HG02938 (cell line): ENCODE data around the gene TLR7.
A peak's percentile ranks its signal among the peaks of the same experiment; 100 is the strongest.

Experiments used
- ATAC-seq: cut with Tn5 transposase; IDR thresholded peaks from one replicate; pipeline ENCODE4 v1.9.1; 2021; ENCODE audit warnings: mild to moderate bottlenecking, moderate library complexity; ENCODE audit not compliant: unreplicated experiment

Gene TLR7

GRCh38 chrX:12890467-12890866, 23.6 kb downstream of the TLR7 start:
- peak; percentile 69 for ATAC-seq

DNA sequence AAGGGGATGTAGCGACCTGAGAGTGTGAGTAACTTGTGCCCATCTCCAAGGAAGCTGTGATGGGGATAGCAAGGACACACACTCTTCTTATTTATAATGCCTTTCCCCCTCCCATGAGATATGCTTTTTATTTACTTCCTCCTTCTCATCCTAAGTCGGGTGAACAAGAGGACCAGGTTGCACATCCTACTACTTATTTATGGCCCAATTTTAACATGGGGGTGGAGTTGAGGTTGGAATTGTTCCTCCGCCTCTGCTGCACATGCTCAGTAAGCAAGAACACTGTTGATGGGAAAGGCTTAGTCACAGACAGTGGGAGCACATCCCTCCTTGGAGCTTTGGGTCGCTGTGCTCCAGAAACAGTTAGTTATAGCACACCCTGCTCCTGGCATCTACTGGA, 24.3 kb downstream of the TLR7 start:
- ATAC-seq, result no peak

DNA sequence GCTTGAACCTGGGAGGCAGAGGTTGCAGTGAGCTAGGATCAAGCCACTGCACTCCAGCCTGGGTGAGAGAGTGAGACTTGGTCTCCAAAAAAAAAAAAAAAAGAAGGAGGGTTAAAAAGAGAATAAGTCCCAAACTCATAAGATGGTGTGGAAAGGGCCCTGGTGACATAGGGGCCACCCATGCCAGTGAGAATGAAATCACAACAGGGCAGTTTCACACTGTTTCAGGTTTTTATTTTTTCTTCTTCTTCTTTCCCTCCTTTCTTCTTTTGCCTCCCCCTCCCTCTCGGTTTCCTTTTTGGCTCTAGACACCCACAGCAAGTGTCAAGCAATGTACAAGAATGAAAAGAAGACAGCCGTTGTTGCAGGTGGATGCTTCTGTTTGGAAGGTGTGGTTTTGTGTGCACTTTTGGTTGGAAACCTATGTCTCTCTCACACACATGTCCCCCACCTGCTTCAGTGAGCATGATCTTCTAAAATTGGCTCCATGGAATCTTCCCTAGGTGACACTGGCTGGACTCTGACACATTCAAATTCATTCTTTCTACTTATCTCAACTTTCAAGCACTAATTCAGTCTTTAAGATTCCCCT, 25.1 kb downstream of the TLR7 start:
- peak; percentile 59 for ATAC-seq

DNA sequence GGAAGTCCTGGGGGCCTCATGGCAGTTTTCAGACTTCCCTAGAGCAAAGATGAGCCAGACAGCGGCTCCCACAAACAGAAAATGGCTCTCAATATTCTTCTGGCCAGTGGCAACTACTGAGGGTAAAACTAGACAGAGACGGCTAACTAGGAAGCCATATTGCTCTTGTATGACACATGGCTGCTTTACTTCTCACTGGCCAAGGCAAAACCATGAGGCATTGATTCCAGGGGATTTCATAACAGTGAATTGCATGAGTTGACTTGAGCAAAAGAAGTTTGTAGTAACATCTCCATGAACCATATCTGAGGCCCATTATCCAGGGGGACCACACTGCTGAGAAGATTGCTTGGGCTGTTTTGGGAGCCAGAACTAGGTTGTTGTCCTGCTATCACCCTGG, 25.8 kb downstream of the TLR7 start:
- ATAC-seq, result no peak

- no peak for ATAC-seq
Measured at GRCh38 chrX:12894074-12895030, 27.5 kb downstream of the TLR7 start.

DNA sequence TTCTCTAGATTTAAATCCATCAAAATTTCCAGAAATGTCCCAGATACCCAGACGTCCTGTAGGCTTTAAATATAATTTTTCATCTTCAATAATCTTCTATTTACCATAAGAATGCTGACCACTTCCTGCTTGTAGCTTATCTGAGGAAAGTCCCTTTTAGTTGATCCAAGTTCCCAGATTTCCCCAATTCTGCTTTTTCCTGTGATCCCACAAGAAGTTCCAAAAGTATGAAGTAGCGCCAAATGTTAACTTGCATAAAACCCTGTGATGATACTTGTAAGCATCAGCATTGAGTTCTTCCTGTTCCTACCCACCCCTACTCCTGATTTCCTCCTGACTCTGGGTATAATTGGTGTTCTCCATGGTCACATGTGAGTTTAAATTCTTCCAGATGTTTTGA, 29.0 kb downstream of the TLR7 start:
- ATAC-seq, result no peak

DNA sequence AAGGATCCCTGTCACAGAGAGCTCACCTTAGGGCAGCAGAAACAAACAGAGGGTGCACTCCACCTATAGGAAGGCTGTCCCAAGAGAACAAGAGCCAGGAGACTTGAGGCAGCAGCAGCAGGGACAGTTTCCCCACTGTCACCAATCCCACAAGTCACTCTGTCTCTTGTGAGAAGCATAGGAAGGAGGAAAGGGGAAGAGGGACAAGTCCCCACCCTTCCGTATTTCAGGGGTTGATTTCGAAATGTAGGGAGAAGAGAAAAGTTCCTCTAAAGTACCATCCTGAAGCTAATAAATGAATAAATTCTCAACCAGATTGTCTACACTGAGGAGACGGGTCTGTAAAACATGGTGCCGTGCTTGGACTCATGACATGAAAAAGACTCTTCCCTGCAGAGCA, 30.1 kb downstream of the TLR7 start:
- no peak for ATAC-seq

DNA sequence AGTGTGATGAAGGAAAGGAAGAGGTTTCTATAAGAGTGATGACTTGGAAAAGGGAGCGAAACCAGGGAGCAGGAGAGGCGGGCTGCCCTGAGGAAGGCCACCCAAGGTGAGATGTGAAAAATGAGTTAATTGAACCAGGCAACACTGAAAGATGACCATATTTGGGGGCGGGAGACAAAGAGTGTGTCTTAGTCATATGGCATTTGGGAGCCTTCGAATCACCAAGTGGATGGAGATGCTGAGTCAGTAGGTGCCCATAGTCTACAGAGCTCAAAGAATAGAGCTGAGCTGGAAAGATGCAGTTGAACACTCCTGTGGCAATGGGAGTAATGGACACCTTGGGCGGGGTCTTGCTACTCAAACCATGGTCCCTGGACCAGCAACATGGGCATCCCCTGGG, 31.2 kb downstream of the TLR7 start:
- no peak for ATAC-seq

- ATAC-seq, result no peak
Measured at GRCh38 chrX:12899506-12899905, 32.6 kb downstream of the TLR7 start.

DNA sequence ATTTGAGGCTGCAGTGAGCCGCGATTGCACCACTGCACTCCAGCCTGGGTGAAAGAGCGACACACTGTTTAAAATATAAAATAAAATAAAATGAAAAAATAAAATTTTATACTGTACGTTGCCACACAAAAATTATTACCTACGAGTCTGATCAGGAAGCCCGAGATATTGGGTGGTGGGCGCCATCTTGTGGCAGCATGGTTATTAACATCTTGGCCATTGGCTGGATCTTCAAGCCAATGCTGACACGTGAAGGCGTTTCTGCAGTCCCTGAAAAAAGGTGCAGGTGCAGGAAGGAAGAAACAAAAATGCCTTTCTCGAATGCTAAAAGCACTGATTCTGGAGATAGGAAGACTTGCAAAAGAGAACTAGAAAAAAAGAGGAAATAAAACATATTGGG, 34.6 kb downstream of the TLR7 start:
- ATAC-seq, result no peak

GRCh38 chrX:12903646-12904045, 36.8 kb downstream of the TLR7 start:
- ATAC-seq, result no peak

DNA sequence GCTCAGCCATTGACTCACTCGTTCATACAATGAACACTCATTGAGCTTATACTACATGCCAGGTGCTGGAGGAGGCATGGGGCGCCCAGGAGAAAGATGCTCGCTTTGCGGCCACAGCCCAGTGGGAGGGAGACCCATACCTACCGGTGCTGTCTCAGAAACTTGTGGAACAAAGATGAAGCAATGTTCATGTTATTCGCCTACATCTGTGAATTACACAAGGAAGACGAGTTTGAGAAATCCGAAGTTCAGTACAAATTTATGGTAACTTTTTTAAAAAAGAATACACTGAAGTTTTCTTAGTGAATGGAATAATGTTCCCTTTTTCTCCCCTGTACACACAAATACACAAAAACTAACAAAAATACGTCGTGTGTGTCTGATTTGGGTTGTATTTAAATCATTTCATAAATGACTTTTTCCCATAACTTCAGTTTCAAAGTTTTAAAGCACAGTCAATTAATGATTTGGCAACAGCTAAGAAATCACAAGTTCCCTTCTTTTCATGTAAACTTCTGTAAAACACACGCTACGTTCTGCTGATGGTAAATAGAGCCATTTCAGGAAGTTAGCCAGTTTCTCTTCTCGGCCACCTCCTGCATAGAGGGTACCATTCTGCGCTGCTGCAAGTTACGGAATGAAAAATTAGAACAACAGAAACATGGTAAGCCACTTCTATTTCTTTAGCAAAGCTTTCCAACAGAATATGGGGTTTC, 39.3 kb downstream of the TLR7 start, which contains the start of gene TLR8:
Gene TLR8, plus strand, starts transcription at position 575 of the 716 bp plus-strand sequence. Its CDS starts 87 bp downstream, at position 662.
- no peak for ATAC-seq

- ATAC-seq, result no peak
Measured at GRCh38 chrX:12910423-12911121, 43.7 kb downstream of the TLR7 start.

DNA sequence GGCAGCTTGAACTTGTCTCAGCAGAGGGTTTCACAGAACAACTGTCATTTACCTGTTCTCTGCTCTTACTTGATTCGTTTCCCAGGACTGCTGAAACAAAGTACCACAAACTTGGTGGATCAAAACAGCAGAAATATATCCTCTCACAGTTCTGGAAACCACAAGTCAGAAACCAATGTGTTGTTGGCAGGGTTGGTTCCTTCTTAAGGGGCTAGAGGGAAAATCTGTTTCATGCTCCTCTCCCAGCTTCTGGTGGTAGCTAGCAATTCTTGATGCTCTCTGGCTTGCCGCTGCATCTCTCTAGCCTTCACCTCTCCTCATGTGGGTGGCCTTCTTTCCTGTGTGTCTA, 44.2 kb downstream of the TLR7 start:
- ATAC-seq, result no peak

GRCh38 chrX:12912791-12913482, 46.1 kb downstream of the TLR7 start:
- ATAC-seq, result no peak

- no peak for ATAC-seq
Measured at GRCh38 chrX:12917753-12918152, 50.9 kb downstream of the TLR7 start.

DNA sequence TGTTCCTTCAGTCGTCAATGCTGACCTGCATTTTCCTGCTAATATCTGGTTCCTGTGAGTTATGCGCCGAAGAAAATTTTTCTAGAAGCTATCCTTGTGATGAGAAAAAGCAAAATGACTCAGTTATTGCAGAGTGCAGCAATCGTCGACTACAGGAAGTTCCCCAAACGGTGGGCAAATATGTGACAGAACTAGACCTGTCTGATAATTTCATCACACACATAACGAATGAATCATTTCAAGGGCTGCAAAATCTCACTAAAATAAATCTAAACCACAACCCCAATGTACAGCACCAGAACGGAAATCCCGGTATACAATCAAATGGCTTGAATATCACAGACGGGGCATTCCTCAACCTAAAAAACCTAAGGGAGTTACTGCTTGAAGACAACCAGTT, 52.2 kb downstream of the TLR7 start:
- ATAC-seq, result no peak

DNA sequence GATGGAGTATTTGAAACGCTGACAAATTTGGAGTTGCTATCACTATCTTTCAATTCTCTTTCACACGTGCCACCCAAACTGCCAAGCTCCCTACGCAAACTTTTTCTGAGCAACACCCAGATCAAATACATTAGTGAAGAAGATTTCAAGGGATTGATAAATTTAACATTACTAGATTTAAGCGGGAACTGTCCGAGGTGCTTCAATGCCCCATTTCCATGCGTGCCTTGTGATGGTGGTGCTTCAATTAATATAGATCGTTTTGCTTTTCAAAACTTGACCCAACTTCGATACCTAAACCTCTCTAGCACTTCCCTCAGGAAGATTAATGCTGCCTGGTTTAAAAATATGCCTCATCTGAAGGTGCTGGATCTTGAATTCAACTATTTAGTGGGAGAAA, 52.7 kb downstream of the TLR7 start:
- no peak for ATAC-seq

- no peak for ATAC-seq
Measured at GRCh38 chrX:12920990-12921389, 54.1 kb downstream of the TLR7 start.

GRCh38 chrX:12921886-12922598, 55.2 kb downstream of the TLR7 start:
- no peak for ATAC-seq
